ENCODE results near the gene SLCO3A1. TPM values are rescaled to one million over a fixed set of nuclear protein-coding genes. Genes with fewer than 3 reads are reported as not detected.

SLCO3A1 gene
- total RNA-seq, 2 donors from 2014 or later, result 21.4 to 27.3 TPM

- no peak overlapping the region for H3K4me3 ChIP-seq
- no peaks in the 10 kb centered on the region for H3K27me3 ChIP-seq
- no peaks in the 10 kb centered on the region for H3K9me3 ChIP-seq
- DNase-seq (ENCODE audit: low spot score), result no peak
- H3K27ac ChIP-seq, result peak overlapping the region; percentile 54 to 67
- no peak for TF ChIP-seq CTCF (IDR thresholded peaks at IDR 0.05)
- H3K36me3 ChIP-seq, result no peaks in the 10 kb centered on the region
- peaks cover 0 to 87% of the 10 kb centered on the region in 2 donors for H3K4me1 ChIP-seq
Observed at GRCh38 chr15:91966194-91966552, 112.7 kb downstream of the SLCO3A1 start.

DNA sequence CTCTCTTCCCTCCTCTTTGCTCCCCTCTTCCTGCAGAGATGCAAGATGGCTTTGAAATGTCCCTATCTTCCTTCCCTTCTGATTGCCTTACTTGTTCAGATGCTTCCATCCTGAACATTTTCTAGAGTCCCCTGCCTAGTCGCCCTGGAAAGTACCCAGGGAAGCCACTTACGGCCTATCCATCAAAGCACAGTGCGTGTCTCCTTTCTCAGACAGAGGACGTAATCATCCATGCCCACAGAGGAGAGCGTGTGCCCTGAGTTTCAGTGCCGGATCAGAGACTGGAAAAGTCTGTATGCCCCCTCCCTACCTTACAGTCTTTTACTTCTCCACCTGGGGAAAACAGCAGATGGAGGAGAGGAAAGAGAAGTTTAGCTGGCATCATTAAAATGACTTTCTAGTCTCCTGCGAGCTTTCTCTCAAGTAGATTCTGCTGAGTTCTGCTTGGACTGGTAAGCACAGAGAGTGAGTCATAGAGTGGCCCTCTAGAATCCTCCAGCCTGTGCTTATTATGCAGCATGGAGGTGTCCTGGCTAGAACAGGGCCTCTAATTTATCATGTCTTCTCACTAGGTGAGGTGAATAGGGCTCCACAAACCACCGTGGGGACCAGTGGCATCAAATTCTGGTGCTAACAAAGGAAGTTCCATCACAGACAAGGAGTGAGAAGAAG lies 114.6 kb downstream of the SLCO3A1 start:
- no peak for DNase-seq (ENCODE audit: low spot score)
- Histone ChIP-seq H3K4me3 (no peak overlapping the region), H3K36me3 (no peaks in the 10 kb centered on the region), H3K9me3 (no peaks in the 10 kb centered on the region), H3K4me1 (peaks cover 0 to 76% of the 10 kb centered on the region in 2 donors), H3K27me3 (no peaks in the 10 kb centered on the region), H3K27ac (peak overlapping the region; percentile 10 to 31)
- no peak for TF ChIP-seq CTCF (IDR thresholded peaks at IDR 0.05)

DNA sequence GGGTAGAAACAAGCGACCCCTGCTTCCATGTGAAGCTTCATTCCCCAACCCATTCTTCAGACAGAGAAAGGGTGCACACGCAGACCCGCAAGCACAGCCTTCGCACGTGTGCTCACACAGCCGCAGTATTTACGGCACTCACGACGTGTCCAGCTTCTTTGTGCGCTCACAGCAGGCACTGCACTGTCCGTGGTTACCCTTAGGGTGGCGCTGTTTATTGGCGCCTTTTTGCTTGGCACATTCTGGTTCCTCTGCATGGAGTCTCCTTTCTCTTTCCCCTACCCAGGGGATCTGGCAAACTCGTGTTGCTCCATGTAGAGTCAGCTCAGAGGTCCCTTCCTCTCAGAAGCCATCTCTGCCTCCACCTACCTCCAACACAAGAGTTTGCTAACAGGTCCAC lies 115.1 kb downstream of the SLCO3A1 start:
- peak in 1 of 2 donors; percentile 31 for TF ChIP-seq CTCF (IDR thresholded peaks at IDR 0.05)
- Histone ChIP-seq H3K27me3 (no peaks in the 10 kb centered on the region), H3K4me1 (peaks cover 0 to 81% of the 10 kb centered on the region in 2 donors), H3K4me3 (no peak overlapping the region), H3K9me3 (no peaks in the 10 kb centered on the region), H3K36me3 (no peaks in the 10 kb centered on the region), H3K27ac (peak overlapping the region in 1 of 2 donors; percentile 31)
- DNase-seq (ENCODE audit: low spot score), result no peak

- Histone ChIP-seq H3K27ac (peak overlapping the region; percentile 63 to 68), H3K27me3 (no peaks in the 10 kb centered on the region), H3K4me1 (peaks cover 0 to 83% of the 10 kb centered on the region in 2 donors), H3K4me3 (no peak overlapping the region), H3K9me3 (no peaks in the 10 kb centered on the region), H3K36me3 (no peaks in the 10 kb centered on the region)
- DNase-seq (ENCODE audit: low spot score), result peak; percentile 86
- TF ChIP-seq CTCF (IDR thresholded peaks at IDR 0.05), result no peak
Observed at GRCh38 chr15:91970142-91970541, 116.6 kb downstream of the SLCO3A1 start.

DNA sequence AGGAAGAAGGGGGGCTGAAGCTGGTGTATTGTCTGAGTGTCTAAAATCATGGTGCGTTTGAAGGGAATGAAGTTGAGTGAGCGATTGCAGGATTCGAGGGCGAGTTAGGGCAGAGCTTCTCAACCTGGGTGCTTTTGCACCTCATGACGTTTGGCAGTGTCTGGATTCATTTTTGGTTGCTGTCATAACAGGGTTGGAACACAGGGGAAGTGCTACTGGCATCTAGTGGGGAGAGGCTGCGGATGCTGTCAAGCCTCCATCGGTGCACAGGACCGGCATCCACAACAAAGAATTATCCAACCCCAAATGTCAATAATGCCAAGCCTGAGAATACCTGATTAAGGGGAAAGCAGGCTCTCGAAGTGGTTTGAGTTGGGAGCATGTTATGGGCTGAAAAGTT lies 120.0 kb downstream of the SLCO3A1 start:
- peak in 1 of 2 donors; percentile 50 for TF ChIP-seq CTCF (IDR thresholded peaks at IDR 0.05)
- H3K9me3 ChIP-seq, result no peaks in the 10 kb centered on the region
- peaks cover 0 to 70% of the 10 kb centered on the region in 2 donors for H3K4me1 ChIP-seq
- H3K27me3 ChIP-seq, result no peaks in the 10 kb centered on the region
- no peaks in the 10 kb centered on the region for H3K36me3 ChIP-seq
- no peak overlapping the region for H3K4me3 ChIP-seq
- DNase-seq (ENCODE audit: low spot score), result no peak
- no peak overlapping the region for H3K27ac ChIP-seq

GRCh38 chr15:91974321-91974720 lies 120.8 kb downstream of the SLCO3A1 start:
- peaks cover 0 to 69% of the 10 kb centered on the region in 2 donors for H3K4me1 ChIP-seq
- H3K27ac ChIP-seq, result peak overlapping the region in 1 of 2 donors; percentile 19
- no peak overlapping the region for H3K4me3 ChIP-seq
- no peak for TF ChIP-seq CTCF (IDR thresholded peaks at IDR 0.05)
- no peaks in the 10 kb centered on the region for H3K27me3 ChIP-seq
- H3K36me3 ChIP-seq, result no peaks in the 10 kb centered on the region
- no peaks in the 10 kb centered on the region for H3K9me3 ChIP-seq
- no peak for DNase-seq (ENCODE audit: low spot score)
